IMR-90 (cell line): ENCODE results near the gene CYTH1.

Experiments used
- BHLHE40 ChIP-seq: fragments of 150-350 bp; IDR thresholded peaks from 2 replicates; pipeline ENCODE4 v1.6.1; 2016; ENCODE audit warnings: mild to moderate bottlenecking, low read depth, low read length
- CEBPB ChIP-seq: IDR thresholded peaks from 2 replicates; pipeline ENCODE4 v1.6.1; 2012; ENCODE audit warnings: low read depth, low read length, improper control_type of control experiment
- FOS ChIP-seq: fragments of 150-350 bp; IDR thresholded peaks from 2 replicates; pipeline ENCODE4 v1.6.1; 2016; ENCODE audit warnings: low read depth, low read length
- MAFK ChIP-seq: IDR thresholded peaks from 2 replicates; pipeline ENCODE4 v1.6.1; 2012; ENCODE audit warnings: low read depth, low read length, improper control_type of control experiment
- NFE2L2 ChIP-seq: fragments of 150-350 bp; IDR thresholded peaks from 2 replicates; pipeline ENCODE4 v1.6.1; 2016; ENCODE audit warnings: low read depth, mild to moderate bottlenecking, low read length
- POLR2A ChIP-seq: IDR thresholded peaks from 2 replicates; pipeline ENCODE4 v1.6.1; 2012; ENCODE audit warnings: mild to moderate bottlenecking, low read depth, low read length
- RAD21 ChIP-seq: IDR thresholded peaks from 2 replicates; pipeline ENCODE4 v1.6.1; 2012; ENCODE audit warnings: low read length, improper control_type of control experiment
- RCOR1 ChIP-seq: IDR thresholded peaks from 2 replicates; pipeline ENCODE4 v1.6.1; 2012; ENCODE audit warnings: mild to moderate bottlenecking, low read length, improper control_type of control experiment; ENCODE audit not compliant: insufficient replicate concordance
- RFX5 ChIP-seq: IDR thresholded peaks from 2 replicates; pipeline ENCODE4 v1.8.0; 2012; ENCODE audit warnings: low read depth, mild to moderate bottlenecking, low read length, moderate library complexity
- TF ChIP-seq, protein P1 (sequence below): conservative IDR thresholded peaks from 2 replicates; pipeline ENCODE4 v1.5.1; 2012; ENCODE audit warnings: mild to moderate bottlenecking, low read depth, low read length, improper control_type of control experiment
- TF ChIP-seq, protein P2 (sequence below): fragments of 150-350 bp; IDR thresholded peaks from 2 replicates; pipeline ENCODE4 v1.6.1; 2016; ENCODE audit warnings: low read depth, mild to moderate bottlenecking, low read length, moderate library complexity, borderline replicate concordance
- TF ChIP-seq, protein P3 (sequence below): fragments of 150-350 bp; IDR thresholded peaks from 2 replicates; pipeline ENCODE4 v1.6.1; 2017; ENCODE audit warnings: mild to moderate bottlenecking, antibody characterized with exemption, low read length, low read depth

DNA sequence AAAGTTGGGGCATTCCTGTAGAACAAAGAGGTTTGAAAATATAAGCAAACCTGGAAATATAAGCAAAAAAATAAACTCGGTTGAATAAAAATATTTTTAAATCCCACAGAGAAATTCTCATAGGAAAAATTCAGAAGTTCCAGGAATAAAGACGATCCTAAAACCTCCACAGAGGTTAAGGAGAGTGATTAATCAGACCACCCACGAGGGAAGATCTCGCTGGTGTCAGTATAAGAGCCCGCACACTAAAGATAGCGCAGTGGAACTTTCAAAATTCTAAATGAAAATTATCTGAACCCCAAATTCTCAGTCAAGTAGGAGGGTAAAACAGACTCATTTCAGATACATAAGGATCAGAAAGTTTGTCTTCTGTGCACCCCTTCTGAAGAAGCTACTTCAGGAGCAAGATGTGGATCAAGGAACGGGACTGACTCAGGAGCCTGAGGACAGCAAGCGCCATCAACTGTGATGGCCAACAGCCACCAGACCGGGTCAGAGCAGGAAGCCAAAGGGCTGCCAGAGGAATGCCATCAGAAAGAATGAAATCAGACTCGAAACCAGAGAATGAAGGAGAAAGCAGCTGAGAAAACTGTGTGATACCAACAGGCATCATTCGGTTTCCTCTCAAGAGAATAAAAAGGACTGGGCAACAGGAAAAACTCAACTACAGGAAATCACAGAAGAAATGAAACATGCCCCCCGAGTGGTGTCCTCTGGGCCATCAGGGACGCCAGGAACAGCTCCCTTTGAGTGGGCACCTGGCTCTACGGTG is 66.9 kb downstream of the CYTH1 start:
- no peak for TF ChIP-seq POLR2A
- TF ChIP-seq, protein P1, sequence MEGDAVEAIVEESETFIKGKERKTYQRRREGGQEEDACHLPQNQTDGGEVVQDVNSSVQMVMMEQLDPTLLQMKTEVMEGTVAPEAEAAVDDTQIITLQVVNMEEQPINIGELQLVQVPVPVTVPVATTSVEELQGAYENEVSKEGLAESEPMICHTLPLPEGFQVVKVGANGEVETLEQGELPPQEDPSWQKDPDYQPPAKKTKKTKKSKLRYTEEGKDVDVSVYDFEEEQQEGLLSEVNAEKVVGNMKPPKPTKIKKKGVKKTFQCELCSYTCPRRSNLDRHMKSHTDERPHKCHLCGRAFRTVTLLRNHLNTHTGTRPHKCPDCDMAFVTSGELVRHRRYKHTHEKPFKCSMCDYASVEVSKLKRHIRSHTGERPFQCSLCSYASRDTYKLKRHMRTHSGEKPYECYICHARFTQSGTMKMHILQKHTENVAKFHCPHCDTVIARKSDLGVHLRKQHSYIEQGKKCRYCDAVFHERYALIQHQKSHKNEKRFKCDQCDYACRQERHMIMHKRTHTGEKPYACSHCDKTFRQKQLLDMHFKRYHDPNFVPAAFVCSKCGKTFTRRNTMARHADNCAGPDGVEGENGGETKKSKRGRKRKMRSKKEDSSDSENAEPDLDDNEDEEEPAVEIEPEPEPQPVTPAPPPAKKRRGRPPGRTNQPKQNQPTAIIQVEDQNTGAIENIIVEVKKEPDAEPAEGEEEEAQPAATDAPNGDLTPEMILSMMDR, result no peak
- TF ChIP-seq, protein P2, sequence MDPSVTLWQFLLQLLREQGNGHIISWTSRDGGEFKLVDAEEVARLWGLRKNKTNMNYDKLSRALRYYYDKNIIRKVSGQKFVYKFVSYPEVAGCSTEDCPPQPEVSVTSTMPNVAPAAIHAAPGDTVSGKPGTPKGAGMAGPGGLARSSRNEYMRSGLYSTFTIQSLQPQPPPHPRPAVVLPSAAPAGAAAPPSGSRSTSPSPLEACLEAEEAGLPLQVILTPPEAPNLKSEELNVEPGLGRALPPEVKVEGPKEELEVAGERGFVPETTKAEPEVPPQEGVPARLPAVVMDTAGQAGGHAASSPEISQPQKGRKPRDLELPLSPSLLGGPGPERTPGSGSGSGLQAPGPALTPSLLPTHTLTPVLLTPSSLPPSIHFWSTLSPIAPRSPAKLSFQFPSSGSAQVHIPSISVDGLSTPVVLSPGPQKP, result no peak
- TF ChIP-seq, protein P3, sequence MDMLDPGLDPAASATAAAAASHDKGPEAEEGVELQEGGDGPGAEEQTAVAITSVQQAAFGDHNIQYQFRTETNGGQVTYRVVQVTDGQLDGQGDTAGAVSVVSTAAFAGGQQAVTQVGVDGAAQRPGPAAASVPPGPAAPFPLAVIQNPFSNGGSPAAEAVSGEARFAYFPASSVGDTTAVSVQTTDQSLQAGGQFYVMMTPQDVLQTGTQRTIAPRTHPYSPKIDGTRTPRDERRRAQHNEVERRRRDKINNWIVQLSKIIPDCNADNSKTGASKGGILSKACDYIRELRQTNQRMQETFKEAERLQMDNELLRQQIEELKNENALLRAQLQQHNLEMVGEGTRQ, result no peak
- no peak for TF ChIP-seq RAD21
- TF ChIP-seq MAFK, result no peak
- no peak for TF ChIP-seq RFX5
- TF ChIP-seq CEBPB, result no peak
- no peak for TF ChIP-seq NFE2L2
- no peak for TF ChIP-seq RCOR1
- TF ChIP-seq FOS, result no peak
- no peak for TF ChIP-seq BHLHE40
